NB4 (cell line): ENCODE data around the gene WDR70.

Experiments used
- DNase-seq: peaks from one replicate; pipeline ENCODE4 v3.0.0; 2010; ENCODE audit warnings: low read depth
- H3K4me3 ChIP-seq: one replicate; pipeline ENCODE4 v1.5.1; 2011; ENCODE audit warnings: mild to moderate bottlenecking, low read depth, low read length, moderate library complexity
- MAX ChIP-seq: IDR thresholded peaks from 2 replicates; pipeline ENCODE4 v1.6.1; 2011; ENCODE audit warnings: low read depth, low read length
- MYC ChIP-seq: IDR thresholded peaks from 2 replicates; pipeline ENCODE4 v1.6.1; 2011; ENCODE audit warnings: low read depth, low read length
- POLR2A ChIP-seq: IDR thresholded peaks from 2 replicates; pipeline ENCODE4 v1.6.1; 2011; ENCODE audit warnings: mild to moderate bottlenecking; ENCODE audit not compliant: insufficient read length; ENCODE audit errors: extremely low read depth
- TF ChIP-seq, protein P1 (sequence below): IDR thresholded peaks from one replicate; pipeline ENCODE4 v1.5.1; 2012; ENCODE audit warnings: low read depth, low read length

Gene WDR70

GRCh38 chr5:37565062-37565670, 186.0 kb downstream of the WDR70 start:
- no peak for DNase-seq
- no peak for TF ChIP-seq MYC
- no peak overlapping the region for H3K4me3 ChIP-seq

GRCh38 chr5:37567566-37567965, 188.4 kb downstream of the WDR70 start:
- TF ChIP-seq POLR2A = no peak
- no peak for TF ChIP-seq MAX
- TF ChIP-seq MYC = no peak
- TF ChIP-seq, protein P1, sequence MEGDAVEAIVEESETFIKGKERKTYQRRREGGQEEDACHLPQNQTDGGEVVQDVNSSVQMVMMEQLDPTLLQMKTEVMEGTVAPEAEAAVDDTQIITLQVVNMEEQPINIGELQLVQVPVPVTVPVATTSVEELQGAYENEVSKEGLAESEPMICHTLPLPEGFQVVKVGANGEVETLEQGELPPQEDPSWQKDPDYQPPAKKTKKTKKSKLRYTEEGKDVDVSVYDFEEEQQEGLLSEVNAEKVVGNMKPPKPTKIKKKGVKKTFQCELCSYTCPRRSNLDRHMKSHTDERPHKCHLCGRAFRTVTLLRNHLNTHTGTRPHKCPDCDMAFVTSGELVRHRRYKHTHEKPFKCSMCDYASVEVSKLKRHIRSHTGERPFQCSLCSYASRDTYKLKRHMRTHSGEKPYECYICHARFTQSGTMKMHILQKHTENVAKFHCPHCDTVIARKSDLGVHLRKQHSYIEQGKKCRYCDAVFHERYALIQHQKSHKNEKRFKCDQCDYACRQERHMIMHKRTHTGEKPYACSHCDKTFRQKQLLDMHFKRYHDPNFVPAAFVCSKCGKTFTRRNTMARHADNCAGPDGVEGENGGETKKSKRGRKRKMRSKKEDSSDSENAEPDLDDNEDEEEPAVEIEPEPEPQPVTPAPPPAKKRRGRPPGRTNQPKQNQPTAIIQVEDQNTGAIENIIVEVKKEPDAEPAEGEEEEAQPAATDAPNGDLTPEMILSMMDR = no peak
- H3K4me3 ChIP-seq = no peak overlapping the region
- DNase-seq = no peak

DNA sequence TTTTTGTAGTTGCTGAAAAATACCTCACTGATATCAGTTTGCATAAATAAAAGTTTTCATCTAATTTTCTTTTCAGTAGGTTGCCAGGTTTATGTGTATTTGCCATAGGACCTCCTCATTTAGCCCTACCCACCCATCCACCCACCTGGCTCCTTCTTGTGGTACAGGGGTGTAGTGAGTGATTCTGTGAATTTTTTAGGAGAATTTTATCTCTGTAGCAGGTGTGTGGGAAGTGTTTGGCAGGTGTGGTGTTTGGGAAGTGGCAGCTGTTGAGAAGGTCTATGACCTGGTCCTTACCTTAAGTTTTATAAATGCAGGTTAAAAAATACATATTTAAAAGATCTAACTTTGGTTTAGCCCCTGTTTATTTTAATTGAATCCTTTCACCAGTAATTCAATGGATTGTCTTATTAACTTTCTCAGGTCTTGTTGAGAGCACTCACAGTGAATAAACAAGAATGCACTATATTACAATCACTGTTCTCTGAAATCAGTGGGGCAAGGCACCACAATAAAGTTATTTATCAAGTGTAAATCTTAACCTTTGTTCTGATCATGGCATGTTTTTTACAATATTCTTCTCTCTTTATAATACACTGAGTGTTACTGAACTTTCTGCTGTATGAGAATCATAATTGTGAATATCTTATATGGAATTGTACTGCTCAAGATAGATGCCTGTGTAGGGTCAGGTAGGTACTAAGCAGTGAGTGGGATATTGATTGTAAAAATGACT, 189.1 kb downstream of the WDR70 start:
- DNase-seq = no peak
- no peak overlapping the region for H3K4me3 ChIP-seq
- TF ChIP-seq, protein P1 = no peak
- no peak for TF ChIP-seq MYC
- TF ChIP-seq POLR2A = no peak
- TF ChIP-seq MAX = no peak

- no peak for DNase-seq
Observed at GRCh38 chr5:37568893-37569292, 189.8 kb downstream of the WDR70 start.

GRCh38 chr5:37569466-37569865, 190.3 kb downstream of the WDR70 start:
- TF ChIP-seq, protein P1 = no peak
- no peak for TF ChIP-seq MYC
- no peak for TF ChIP-seq MAX
- TF ChIP-seq POLR2A = no peak
- DNase-seq = no peak

More at GRCh38 chr5:37568893-37569292, 189.8 kb downstream of the WDR70 start:
- TF ChIP-seq MAX = no peak
- no peak for TF ChIP-seq MYC
- TF ChIP-seq POLR2A = no peak
- TF ChIP-seq, protein P1 = no peak
- H3K4me3 ChIP-seq = no peak overlapping the region

GRCh38 chr5:37570597-37570996, 191.5 kb downstream of the WDR70 start:
- no peak for DNase-seq
- no peak overlapping the region for H3K4me3 ChIP-seq
- TF ChIP-seq MAX (no peak), MYC (no peak), POLR2A (no peak)
- TF ChIP-seq, protein P1 = no peak

More at GRCh38 chr5:37569466-37569865, 190.3 kb downstream of the WDR70 start:
- no peak overlapping the region for H3K4me3 ChIP-seq
